ENCODE measurements around the gene POLN.

Gene POLN

DNA sequence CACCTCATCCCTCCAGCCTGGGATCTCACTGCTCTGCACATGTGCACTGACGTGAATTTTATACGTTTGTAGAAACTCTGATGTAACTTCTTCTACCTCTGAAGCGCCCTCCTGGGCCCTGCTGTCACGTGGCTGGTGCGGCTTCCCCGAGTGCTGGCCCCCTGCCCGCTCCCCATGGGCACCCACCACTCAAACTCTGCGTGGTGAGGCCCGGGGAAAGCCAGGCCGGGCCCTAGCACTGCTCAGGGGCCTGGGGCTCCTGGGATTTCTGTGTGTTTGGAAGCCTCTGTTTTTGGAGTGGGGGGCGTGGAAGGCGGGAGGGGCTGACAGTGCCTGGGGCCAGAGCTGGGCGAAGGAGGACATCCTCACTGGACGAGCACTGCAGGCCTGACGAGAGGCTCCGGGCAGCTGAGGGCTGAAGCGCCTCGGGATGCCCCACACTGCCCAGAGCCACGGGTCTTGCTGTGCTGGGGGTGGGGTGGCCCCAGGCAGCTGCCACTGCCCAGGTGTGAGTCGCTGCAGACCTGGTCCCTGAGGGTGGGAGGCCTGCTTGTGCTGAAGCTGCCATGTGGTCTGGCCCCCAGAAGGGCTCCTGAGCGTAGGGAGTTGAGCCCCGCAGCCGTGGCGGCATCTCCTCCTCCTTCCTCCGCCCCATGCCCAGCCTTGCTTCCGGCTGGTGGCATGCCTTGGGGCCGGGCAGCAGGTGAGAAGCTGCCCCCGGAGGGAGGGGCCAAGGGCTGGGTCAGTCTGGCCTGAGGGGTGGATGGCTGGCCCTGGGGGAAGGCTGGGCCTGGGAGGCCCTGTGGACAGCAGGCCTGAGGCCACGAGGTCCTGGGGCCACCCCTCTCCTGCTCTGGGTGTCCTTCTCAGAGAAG lies 175.1 kb downstream of the POLN start:
- DNase-seq (ENCODE audit: low spot score) (peak; percentile 57), ATAC-seq (ENCODE audit: low read depth) (no peak)

DNA sequence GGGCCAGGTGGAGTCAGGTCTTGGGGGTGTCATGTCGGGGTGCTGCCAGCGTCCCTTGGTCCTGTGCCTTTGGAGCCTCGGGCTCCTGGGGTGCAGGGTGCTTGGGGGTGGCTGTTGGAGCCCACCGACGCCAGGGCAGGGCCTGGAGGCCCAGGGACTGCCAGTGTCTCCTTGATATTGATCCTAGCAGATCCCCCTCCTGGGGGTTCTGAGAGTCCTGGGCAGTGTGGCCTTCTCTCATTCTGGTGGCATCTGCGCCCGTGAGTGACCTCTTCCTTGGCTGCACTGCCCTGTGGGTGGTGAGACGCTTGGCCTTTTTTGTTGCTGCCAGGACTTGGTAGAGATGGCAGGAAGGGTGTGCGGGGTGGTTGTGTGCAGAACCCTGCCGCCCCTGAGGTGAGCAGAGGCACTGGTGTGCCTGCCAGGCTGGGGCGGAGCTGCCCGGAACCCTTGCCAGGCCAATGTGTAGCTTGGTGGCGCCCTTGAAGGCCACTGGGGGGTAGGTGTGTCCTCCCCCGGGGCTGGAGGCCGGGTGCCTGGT lies 175.8 kb downstream of the POLN start:
- no peaks in the 10 kb centered on the region for H3K4me1 ChIP-seq (ENCODE audit: insufficient read depth, poor library complexity, severe bottlenecking)
- no peak overlapping the region for H3K4me3 ChIP-seq (ENCODE audit: severe bottlenecking)
- DNase-seq (ENCODE audit: low spot score) (peak; percentile 45), ATAC-seq (ENCODE audit: low read depth) (no peak)
- TF ChIP-seq, protein P1, sequence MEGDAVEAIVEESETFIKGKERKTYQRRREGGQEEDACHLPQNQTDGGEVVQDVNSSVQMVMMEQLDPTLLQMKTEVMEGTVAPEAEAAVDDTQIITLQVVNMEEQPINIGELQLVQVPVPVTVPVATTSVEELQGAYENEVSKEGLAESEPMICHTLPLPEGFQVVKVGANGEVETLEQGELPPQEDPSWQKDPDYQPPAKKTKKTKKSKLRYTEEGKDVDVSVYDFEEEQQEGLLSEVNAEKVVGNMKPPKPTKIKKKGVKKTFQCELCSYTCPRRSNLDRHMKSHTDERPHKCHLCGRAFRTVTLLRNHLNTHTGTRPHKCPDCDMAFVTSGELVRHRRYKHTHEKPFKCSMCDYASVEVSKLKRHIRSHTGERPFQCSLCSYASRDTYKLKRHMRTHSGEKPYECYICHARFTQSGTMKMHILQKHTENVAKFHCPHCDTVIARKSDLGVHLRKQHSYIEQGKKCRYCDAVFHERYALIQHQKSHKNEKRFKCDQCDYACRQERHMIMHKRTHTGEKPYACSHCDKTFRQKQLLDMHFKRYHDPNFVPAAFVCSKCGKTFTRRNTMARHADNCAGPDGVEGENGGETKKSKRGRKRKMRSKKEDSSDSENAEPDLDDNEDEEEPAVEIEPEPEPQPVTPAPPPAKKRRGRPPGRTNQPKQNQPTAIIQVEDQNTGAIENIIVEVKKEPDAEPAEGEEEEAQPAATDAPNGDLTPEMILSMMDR (IDR thresholded peaks at IDR 0.05; ENCODE audit: poor library complexity, severe bottlenecking) = no peak
- H3K27me3 ChIP-seq (ENCODE audit: insufficient read depth, poor library complexity, severe bottlenecking) = no peaks in the 10 kb centered on the region
- no peaks in the 10 kb centered on the region for H3K9me3 ChIP-seq (ENCODE audit: severe bottlenecking)
- no peak overlapping the region for H3K27ac ChIP-seq (ENCODE audit: poor library complexity, severe bottlenecking)
- no peaks in the 10 kb centered on the region for H3K36me3 ChIP-seq (ENCODE audit: low read depth)

More for the DNA sequence above, 175.1 kb downstream of the POLN start:
- no peak overlapping the region for H3K27ac ChIP-seq (ENCODE audit: poor library complexity, severe bottlenecking)
- no peaks in the 10 kb centered on the region for H3K27me3 ChIP-seq (ENCODE audit: insufficient read depth, poor library complexity, severe bottlenecking)
- no peaks in the 10 kb centered on the region for H3K36me3 ChIP-seq (ENCODE audit: low read depth)
- H3K4me1 ChIP-seq (ENCODE audit: insufficient read depth, poor library complexity, severe bottlenecking) = no peaks in the 10 kb centered on the region
- H3K9me3 ChIP-seq (ENCODE audit: severe bottlenecking) = no peaks in the 10 kb centered on the region
- H3K4me3 ChIP-seq (ENCODE audit: severe bottlenecking) = no peak overlapping the region
- TF ChIP-seq, protein P1 (IDR thresholded peaks at IDR 0.05; ENCODE audit: poor library complexity, severe bottlenecking) = no peak

DNA sequence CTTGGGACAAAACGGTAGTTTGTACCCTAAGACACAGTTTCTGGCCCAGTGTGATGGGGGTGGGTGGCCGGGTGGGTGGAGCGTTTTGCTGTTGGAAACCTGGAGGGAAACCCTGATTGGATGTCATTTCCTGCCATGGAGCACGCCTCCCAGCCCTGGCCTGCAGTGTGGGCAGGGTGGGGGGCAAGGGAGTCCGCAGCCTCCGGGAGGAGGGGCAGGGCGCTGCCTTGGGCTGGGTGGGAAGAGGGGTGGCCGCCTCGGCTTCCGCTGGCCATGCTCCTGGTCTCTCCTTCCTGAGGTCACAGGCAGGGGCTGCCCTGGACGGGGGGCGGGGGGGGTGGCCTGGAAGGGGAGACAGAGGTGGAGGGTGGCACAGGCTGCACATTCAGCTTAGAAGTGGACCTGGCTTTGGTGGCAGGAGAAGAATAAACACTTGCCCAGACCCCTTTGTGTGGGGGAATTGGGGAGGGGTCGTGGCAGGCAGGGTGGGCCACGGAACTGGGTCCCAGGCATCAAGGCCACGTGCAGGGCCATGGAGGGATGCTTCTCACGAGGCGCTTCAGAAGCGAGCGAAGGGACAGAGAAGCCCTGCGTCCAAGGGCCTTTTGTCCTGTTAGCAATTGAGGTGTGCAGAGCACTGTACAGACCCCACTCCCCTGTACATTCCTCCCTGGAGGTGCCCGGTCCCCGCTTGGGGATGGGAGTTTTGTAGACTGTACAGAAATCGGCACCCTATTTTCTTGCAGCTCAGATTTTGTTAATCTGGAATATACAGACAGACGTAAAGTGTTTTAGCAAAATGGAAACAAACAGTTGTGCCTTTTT lies 176.6 kb downstream of the POLN start:
- no peak for ATAC-seq (ENCODE audit: low read depth)
- TF ChIP-seq, protein P1 (IDR thresholded peaks at IDR 0.05; ENCODE audit: poor library complexity, severe bottlenecking) = no peak
- Histone ChIP-seq H3K27ac (ENCODE audit: poor library complexity, severe bottlenecking) (no peak overlapping the region), H3K9me3 (ENCODE audit: severe bottlenecking) (no peaks in the 10 kb centered on the region), H3K4me1 (ENCODE audit: insufficient read depth, poor library complexity, severe bottlenecking) (no peaks in the 10 kb centered on the region), H3K27me3 (ENCODE audit: insufficient read depth, poor library complexity, severe bottlenecking) (peaks cover under 1% of the 10 kb centered on the region), H3K4me3 (ENCODE audit: severe bottlenecking) (no peak overlapping the region), H3K36me3 (ENCODE audit: low read depth) (no peaks in the 10 kb centered on the region)
- DNase-seq (ENCODE audit: low spot score) = peak; percentile 29

DNA sequence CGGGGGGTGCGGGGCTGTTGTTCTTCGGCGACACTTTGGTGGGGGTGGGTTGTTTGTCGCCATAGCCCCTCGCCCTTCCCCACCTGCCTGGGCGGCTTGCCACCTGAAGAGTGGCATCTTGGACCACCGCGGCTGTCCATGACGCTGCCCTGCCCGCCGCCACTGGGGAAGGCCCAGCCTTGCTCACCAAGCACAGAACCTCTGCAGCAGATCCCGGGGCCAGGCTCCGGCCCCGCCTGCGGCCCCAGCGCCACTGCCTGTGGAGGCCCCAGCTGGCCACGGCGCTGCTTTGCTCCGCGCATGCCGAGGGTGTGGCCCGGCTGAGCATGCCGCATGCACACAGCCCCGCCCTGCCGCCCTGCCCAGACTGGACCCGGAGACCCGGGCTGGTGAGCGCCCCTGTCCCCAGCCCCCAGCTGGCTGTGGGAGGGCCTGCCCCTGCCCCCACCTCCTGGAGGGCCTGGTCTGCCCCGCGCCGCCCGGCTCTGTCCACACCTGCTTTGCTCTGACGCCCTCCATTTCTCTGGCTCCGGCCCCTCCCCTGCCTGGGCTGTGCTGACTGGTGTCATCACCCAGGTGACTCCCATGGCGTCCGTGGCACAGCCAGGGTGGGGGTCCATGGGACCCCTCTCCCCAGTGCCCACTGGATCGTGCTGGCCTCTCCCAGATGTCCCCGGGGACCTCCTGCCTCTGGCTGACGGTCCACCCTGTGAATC lies 177.5 kb downstream of the POLN start:
- Histone ChIP-seq H3K4me1 (ENCODE audit: insufficient read depth, poor library complexity, severe bottlenecking) (no peaks in the 10 kb centered on the region), H3K4me3 (ENCODE audit: severe bottlenecking) (peak overlapping the region; percentile 10), H3K9me3 (ENCODE audit: severe bottlenecking) (no peaks in the 10 kb centered on the region), H3K36me3 (ENCODE audit: low read depth) (no peaks in the 10 kb centered on the region), H3K27ac (ENCODE audit: poor library complexity, severe bottlenecking) (no peak overlapping the region), H3K27me3 (ENCODE audit: insufficient read depth, poor library complexity, severe bottlenecking) (peaks cover 4% of the 10 kb centered on the region)
- TF ChIP-seq, protein P1 (IDR thresholded peaks at IDR 0.05; ENCODE audit: poor library complexity, severe bottlenecking) = no peak
- ATAC-seq (ENCODE audit: low read depth) = peak; percentile 75
- DNase-seq (ENCODE audit: low spot score) = peak; percentile 68
